Transverse colon (tissue), 4 donors: ENCODE measurements around the gene UBE2E1. TPM values are rescaled to one million over a fixed set of nuclear protein-coding genes. Genes with fewer than 3 reads are reported as not detected.

Experiments
- DNase-seq: peaks from one replicate; pipeline ENCODE4 v3.0.0-alpha.2; 2019
- H3K27ac ChIP-seq, 4 donors: fragments of 200-600 bp; sonication (generic); 2 replicates each; pipeline ENCODE4 v1.5.1; 2016 to 2018; ENCODE audit warnings: inconsistent platforms in 4 of 4
- H3K27me3 ChIP-seq: fragments of 200-600 bp; sonication (generic); 2 replicates; pipeline ENCODE4 v1.5.1; 2017; ENCODE audit warnings: inconsistent platforms
- H3K36me3 ChIP-seq, 4 donors: fragments of 200-600 bp; sonication (generic); 2 replicates each; pipeline ENCODE4 v1.5.1; 2017 to 2019; ENCODE audit warnings: inconsistent platforms in 4 of 4
- H3K4me1 ChIP-seq, 4 donors: fragments of 200-600 bp; sonication (generic); 2 replicates each; pipeline ENCODE4 v1.5.1; 2017 to 2020; ENCODE audit warnings: inconsistent platforms in 4 of 4
- H3K4me3 ChIP-seq, 4 donors: fragments of 200-600 bp; sonication (generic); 1 replicate in 1 of 4; 2 replicates in 3 of 4; pipeline versions ENCODE4 v1.5.1 to v1.6.1; 2017 to 2019; ENCODE audit warnings: inconsistent platforms in 4 of 4
- H3K9me3 ChIP-seq, 2 donors: fragments of 200-600 bp; sonication (generic); 2 replicates each; pipeline ENCODE4 v1.5.1; 2017 to 2019; ENCODE audit warnings: inconsistent platforms in 2 of 2
- EP300 ChIP-seq: sonication (generic); formaldehyde crosslinking; IDR thresholded peaks from one replicate; pipeline ENCODE4 v1.6.1; 2017; ENCODE audit warnings: antibody characterized with exemption, low read depth
- POLR2A ChIP-seq: fragments of 450-650 bp; IDR thresholded peaks from one replicate; pipeline ENCODE4 v1.6.1; 2016; ENCODE audit warnings: antibody characterized with exemption, mild to moderate bottlenecking, moderate library complexity
- POLR2AphosphoS5 ChIP-seq, 3 donors: sonication (generic); formaldehyde crosslinking; IDR thresholded peaks; one replicate each; pipeline ENCODE4 v1.6.1; 2016; ENCODE audit warnings: antibody characterized with exemption in 3 of 3
- WGBS, 2 donors: methylation state at CpG; one replicate each; pipeline ENCODE4 v1.1.5; 2018; ENCODE audit warnings: low coverage in 1 of 2; 5-methylcytosine and 5-hydroxymethylcytosine counted together
- in situ Hi-C, 4 donors: fragments of 200-750 bp; cut with MboI; loops; one replicate each; pipeline versions ENCODE4 v1.15.0 to v1.15.1; 2017; ENCODE audit warnings: low sequenced_read_pairs in 3 of 4, low pct_ligation_motif_present in 1 of 4, low pct_unique_long_range_greater_than_20kb in 1 of 4
- intact Hi-C: fragments of 100-400 bp; cut with DNase I; formaldehyde crosslinking; loops from one replicate; pipeline ENCODE4 v1.15.1; 2023; ENCODE audit warnings: low total_unique reads
- total RNA-seq, 4 donors: library from RNA; depleted of rRNA; stranded (reverse); fragments of >200 nt; gene quantifications; one replicate each; pipeline ENCODE4 v1.1.0, GENCODE V29; 2016
- TF ChIP-seq, protein P1 (sequence below), 5 experiments: fragments of 200-600 bp in 3 of 5; fragments of 450-650 bp in 2 of 5; sonication (generic) in 3 of 5; IDR thresholded peaks; 1 replicate in 2 of 5; 2 replicates in 3 of 5; pipeline ENCODE4 v1.5.1; 2016 to 2017; ENCODE audit warnings: antibody characterized with exemption in 5 of 5, inconsistent platforms in 3 of 5, mild to moderate bottlenecking in 2 of 5, moderate library complexity in 1 of 5

Gene UBE2E1
- total RNA-seq, 4 donors from 2014 or later, result 62.0 to 109 (median 76.9) TPM

DNA sequence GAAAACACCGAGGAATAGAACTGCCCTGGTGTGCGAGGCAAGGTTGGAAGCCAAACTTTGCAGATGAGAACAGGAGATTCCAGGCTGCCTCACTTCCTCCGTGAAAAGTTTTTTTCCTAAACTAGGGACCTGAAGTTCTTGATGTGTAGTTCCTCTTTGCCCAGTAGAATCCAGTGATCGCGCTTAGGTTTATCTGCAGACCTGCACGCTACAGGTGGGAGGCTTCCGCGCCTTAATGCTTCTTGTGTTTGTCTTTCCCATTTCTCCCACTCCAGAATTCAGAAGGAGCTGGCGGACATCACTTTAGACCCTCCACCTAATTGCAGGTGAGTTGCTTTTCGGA lies 5.4 kb downstream of the UBE2E1 start:
- peak overlapping the region; percentile 64 to 82 (median 76) for H3K4me3 ChIP-seq
- WGBS, 2 donors, result 27 to 29% methylated on average over 7 to 10 of the region's 10 CpGs
- intact Hi-C loops, result no loop called here
- no peaks in the 10 kb centered on the region for H3K9me3 ChIP-seq
- no peaks in the 10 kb centered on the region for H3K36me3 ChIP-seq
- peaks cover 25 to 62% (median 41%) of the 10 kb centered on the region in 4 donors for H3K4me1 ChIP-seq
- TF ChIP-seq POLR2AphosphoS5 (IDR thresholded peaks at IDR 0.05) (no peak), POLR2A (peak; percentile 20)
- TF ChIP-seq, protein P1, sequence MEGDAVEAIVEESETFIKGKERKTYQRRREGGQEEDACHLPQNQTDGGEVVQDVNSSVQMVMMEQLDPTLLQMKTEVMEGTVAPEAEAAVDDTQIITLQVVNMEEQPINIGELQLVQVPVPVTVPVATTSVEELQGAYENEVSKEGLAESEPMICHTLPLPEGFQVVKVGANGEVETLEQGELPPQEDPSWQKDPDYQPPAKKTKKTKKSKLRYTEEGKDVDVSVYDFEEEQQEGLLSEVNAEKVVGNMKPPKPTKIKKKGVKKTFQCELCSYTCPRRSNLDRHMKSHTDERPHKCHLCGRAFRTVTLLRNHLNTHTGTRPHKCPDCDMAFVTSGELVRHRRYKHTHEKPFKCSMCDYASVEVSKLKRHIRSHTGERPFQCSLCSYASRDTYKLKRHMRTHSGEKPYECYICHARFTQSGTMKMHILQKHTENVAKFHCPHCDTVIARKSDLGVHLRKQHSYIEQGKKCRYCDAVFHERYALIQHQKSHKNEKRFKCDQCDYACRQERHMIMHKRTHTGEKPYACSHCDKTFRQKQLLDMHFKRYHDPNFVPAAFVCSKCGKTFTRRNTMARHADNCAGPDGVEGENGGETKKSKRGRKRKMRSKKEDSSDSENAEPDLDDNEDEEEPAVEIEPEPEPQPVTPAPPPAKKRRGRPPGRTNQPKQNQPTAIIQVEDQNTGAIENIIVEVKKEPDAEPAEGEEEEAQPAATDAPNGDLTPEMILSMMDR (IDR thresholded peaks at IDR 0.05), result no peak
- no peaks in the 10 kb centered on the region for H3K27me3 ChIP-seq
- H3K27ac ChIP-seq, result peak overlapping the region; percentile 87 to 95 (median 91)
- peak; percentile 20 for DNase-seq
- in situ Hi-C loops, result no loop called here

DNA sequence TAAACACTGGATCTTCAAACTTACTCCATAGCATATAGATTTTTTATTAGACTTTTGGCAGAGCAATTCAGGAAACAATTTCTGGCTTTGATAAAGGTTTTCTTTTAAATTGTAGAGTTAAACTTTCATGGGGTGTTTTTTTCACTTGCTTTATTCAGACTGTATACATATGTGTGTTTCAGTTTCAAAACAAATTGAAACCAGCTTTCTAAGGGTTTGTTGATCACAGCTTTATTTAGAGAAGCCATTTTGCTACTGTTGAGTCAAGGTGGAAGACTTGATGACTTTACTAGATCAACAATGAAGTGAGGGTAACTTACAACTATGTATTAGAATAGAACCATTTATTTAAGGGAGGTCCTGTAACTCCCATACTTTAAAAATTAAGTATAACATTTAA lies 6.2 kb downstream of the UBE2E1 start:
- H3K4me1 ChIP-seq, result peaks cover 25 to 67% (median 42%) of the 10 kb centered on the region in 4 donors
- intact Hi-C loops (no loop called here), in situ Hi-C loops (no loop called here)
- no peak for DNase-seq
- no peak overlapping the region for H3K4me3 ChIP-seq
- TF ChIP-seq POLR2A (no peak), POLR2AphosphoS5 (IDR thresholded peaks at IDR 0.05) (no peak), EP300 (no peak)
- TF ChIP-seq, protein P1 (IDR thresholded peaks at IDR 0.05), result no peak
- no peaks in the 10 kb centered on the region for H3K9me3 ChIP-seq
- no peaks in the 10 kb centered on the region for H3K36me3 ChIP-seq
- peak overlapping the region in 1 of 4 donors; percentile 87 for H3K27ac ChIP-seq
- H3K27me3 ChIP-seq, result no peaks in the 10 kb centered on the region

DNA sequence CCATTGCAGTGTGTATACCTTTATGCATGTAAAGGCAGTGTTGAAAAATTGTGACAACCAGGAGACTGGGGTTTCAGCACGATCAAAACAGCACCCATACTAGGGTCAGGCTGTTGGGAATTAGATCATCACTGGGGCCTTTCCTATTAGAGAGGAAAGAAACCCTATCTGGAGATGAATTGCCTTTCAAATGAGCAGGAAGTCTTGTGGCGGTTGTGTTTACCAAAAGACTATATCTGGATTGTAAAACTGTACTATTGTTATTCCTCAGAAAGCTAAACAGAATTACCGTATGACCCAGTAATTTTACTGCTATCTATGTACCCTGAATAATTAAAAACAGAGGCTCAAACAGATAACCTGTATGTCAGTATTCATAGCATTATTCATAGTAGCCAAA lies 10.1 kb downstream of the UBE2E1 start:
- H3K36me3 ChIP-seq, result no peaks in the 10 kb centered on the region
- TF ChIP-seq, protein P1 (IDR thresholded peaks at IDR 0.05), result no peak
- peaks cover 8 to 46% (median 23%) of the 10 kb centered on the region in 4 donors for H3K4me1 ChIP-seq
- in situ Hi-C loops, result no loop called here
- no peak for DNase-seq
- H3K27me3 ChIP-seq, result no peaks in the 10 kb centered on the region
- H3K9me3 ChIP-seq, result no peaks in the 10 kb centered on the region
- H3K4me3 ChIP-seq, result no peak overlapping the region
- WGBS, 2 donors, result 11 to 32% methylated on average over 3 of the region's 3 CpGs
- H3K27ac ChIP-seq, result peak overlapping the region in 1 of 4 donors; percentile 28
- intact Hi-C loops, result no loop called here

DNA sequence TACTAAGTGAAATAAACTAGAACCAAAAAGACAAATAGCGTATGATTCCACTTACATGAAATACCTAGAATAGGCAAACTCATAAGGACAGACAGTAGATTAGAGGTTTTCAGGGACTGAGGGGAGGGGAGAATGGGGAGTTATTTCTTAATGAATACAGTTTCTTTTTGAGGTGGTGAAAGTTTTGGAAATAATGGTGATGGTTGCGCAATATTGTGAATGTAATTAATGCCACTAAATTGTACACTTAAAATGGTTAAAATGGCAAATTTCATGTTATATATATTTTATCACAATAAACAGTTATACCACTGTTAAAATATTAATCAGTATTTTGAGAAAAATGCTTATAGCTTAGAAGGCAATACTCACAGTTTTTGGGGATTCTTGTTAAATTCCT lies 11.0 kb downstream of the UBE2E1 start:
- TF ChIP-seq EP300, result no peak
- TF ChIP-seq, protein P1 (IDR thresholded peaks at IDR 0.05), result no peak
- no peak for TF ChIP-seq POLR2A
- no peak for TF ChIP-seq POLR2AphosphoS5 (IDR thresholded peaks at IDR 0.05)
- no peaks in the 10 kb centered on the region for H3K36me3 ChIP-seq
- intact Hi-C loops, result no loop called here
- WGBS, 2 donors, result 93 to 98% methylated on average over 2 of the region's 2 CpGs
- H3K27ac ChIP-seq, result no peak overlapping the region
- no peaks in the 10 kb centered on the region for H3K27me3 ChIP-seq
- no peaks in the 10 kb centered on the region for H3K9me3 ChIP-seq
- no peak for DNase-seq
- H3K4me3 ChIP-seq, result no peak overlapping the region
- in situ Hi-C loops, result no loop called here
- H3K4me1 ChIP-seq, result peaks cover 8 to 39% (median 18%) of the 10 kb centered on the region in 4 donors
